22Rv1 (cell line): ENCODE results near the gene STS.

ENCODE experiments used
- H3K27ac ChIP-seq: fragments of 450-650 bp; 2 replicates; pipeline ENCODE4 v1.5.1; 2017
- CTCF ChIP-seq: fragments of 450-650 bp; IDR thresholded peaks from 2 replicates; pipeline ENCODE4 v1.5.1; 2017; ENCODE audit warnings: mild to moderate bottlenecking
- ZFX ChIP-seq: fragments of 450-650 bp; IDR thresholded peaks from 2 replicates; pipeline ENCODE4 v1.6.1; 2017; ENCODE audit warnings: antibody characterized with exemption, borderline replicate concordance

The STS gene

GRCh38 chrX:7119950-7120877, 27.3 kb upstream of the STS start:
- TF ChIP-seq CTCF (no peak), ZFX (no peak)
- H3K27ac ChIP-seq: peak overlapping the region; percentile 67

GRCh38 chrX:7120878-7121219, 26.7 kb upstream of the STS start:
- TF ChIP-seq ZFX (no peak), CTCF (no peak)
- H3K27ac ChIP-seq: peak overlapping the region; percentile 67

- TF ChIP-seq ZFX (no peak), CTCF (no peak)
- H3K27ac ChIP-seq: no peak overlapping the region
These were observed 20.5 kb upstream of the STS start for GRCh38 chrX:7127056-7127455.

GRCh38 chrX:7131621-7132020, 15.9 kb upstream of the STS start:
- H3K27ac ChIP-seq: no peak overlapping the region
- TF ChIP-seq CTCF (no peak), ZFX (no peak)

GRCh38 chrX:7132335-7133049, 15.0 kb upstream of the STS start:
- TF ChIP-seq CTCF (peak; percentile 76), ZFX (no peak)
- H3K27ac ChIP-seq: peak overlapping the region; percentile 42; the same call in 1 of the 2 replicates

GRCh38 chrX:7133050-7133440, 14.5 kb upstream of the STS start:
- TF ChIP-seq ZFX (no peak), CTCF (no peak)
- 0 out of 2 replicates have a peak overlapping the region, but pooled peaks have one; percentile 42 for H3K27ac ChIP-seq

- no peak overlapping the region for H3K27ac ChIP-seq
- TF ChIP-seq CTCF: no peak
- no peak for TF ChIP-seq ZFX
These were observed 12.5 kb upstream of the STS start for GRCh38 chrX:7134981-7135380.
